Endothelial cell of umbilical vein (primary cell): ENCODE data around the gene MUTYH. TPM values are rescaled to one million over a fixed set of nuclear protein-coding genes. Genes with fewer than 3 reads are reported as not detected.

ENCODE experiments used
- BruUV-seq: library from RNA; stranded (reverse); fragments of 400-500 nt; replicated peaks from 2 replicates; lab custom pipeline; 2021; lab: Mats Ljungman, UMichigan
- CTCF ChIA-PET: fragments of 300-600, 350-600 bp; sonication (Branson Sonifier 250); formaldehyde crosslinking; loops from one replicate; lab custom pipeline; 2021; ENCODE audit warnings: antibody characterized with exemption, inconsistent platforms; lab: Charles Lee
- POLR2A ChIA-PET: fragments of 300-600, 350-600 bp; sonication (Branson Sonifier 250); formaldehyde crosslinking; loops from one replicate; lab custom pipeline; 2021; ENCODE audit warnings: antibody characterized with exemption, inconsistent platforms; lab: Charles Lee
- DNase-seq: peaks from one replicate; pipeline ENCODE4 v3.0.0-alpha.2; 2011; ENCODE audit warnings: low read depth, low spot score
- FAIRE-seq: peaks from 2 replicates; lab custom pipeline; 2011; peaks lifted over from hg19 to GRCh38; lab: Jason Lieb, UNC
- H2AFZ ChIP-seq: 2 replicates; pipeline ENCODE4 v1.6.0; 2012; ENCODE audit warnings: low read depth, low read length, control low read depth, inconsistent platforms
- H3K27ac ChIP-seq: 2 replicates; pipeline ENCODE4 v1.5.1; 2011; ENCODE audit warnings: low read depth, mild to moderate bottlenecking, control low read depth, low read length, moderate library complexity; ENCODE audit not compliant: insufficient read depth
- H3K27me3 ChIP-seq, 2 experiments: 2 replicates each; pipeline versions ENCODE4 v1.6.0 to v1.6.1; 2011; ENCODE audit warnings: low read length in 2 of 2, mixed read lengths in 1 of 2; ENCODE audit not compliant: control insufficient read depth in 2 of 2, insufficient read depth in 2 of 2
- H3K36me3 ChIP-seq, 2 experiments: 2 replicates in 1 of 2; 3 replicates in 1 of 2; pipeline ENCODE4 v1.5.1; 2011; ENCODE audit warnings: low read length in 2 of 2, mild to moderate bottlenecking in 1 of 2, moderate library complexity in 1 of 2; ENCODE audit not compliant: control insufficient read depth in 2 of 2, insufficient read depth in 2 of 2; ENCODE audit errors: extremely low read depth in 1 of 2
- H3K4me1 ChIP-seq: 3 replicates; pipeline ENCODE4 v1.5.1; 2011; ENCODE audit warnings: mild to moderate bottlenecking, low read length; ENCODE audit not compliant: control insufficient read depth, insufficient read depth; ENCODE audit errors: extremely low read depth
- H3K4me2 ChIP-seq: 2 replicates; pipeline ENCODE4 v1.6.1; 2011; ENCODE audit warnings: low read length, control low read depth, mixed read lengths; ENCODE audit not compliant: insufficient read depth
- H3K4me3 ChIP-seq, 3 experiments: fragments of 200-600 bp in 1 of 3; sonication (generic), shearing (Covaris generic) in 1 of 3; replicated peaks in 1 of 3; 2 replicates each; pipeline ENCODE4 v1.5.1; 2011 to 2016; ENCODE audit warnings: control low read depth in 3 of 3, low read length in 3 of 3, mild to moderate bottlenecking in 2 of 3, inconsistent platforms in 1 of 3, low read depth in 1 of 3, moderate library complexity in 1 of 3; ENCODE audit not compliant: insufficient read depth in 1 of 3
- H3K79me2 ChIP-seq: 2 replicates; pipeline ENCODE4 v1.6.0; 2012; ENCODE audit warnings: low read length, inconsistent platforms; ENCODE audit not compliant: control insufficient read depth, insufficient read depth
- H3K9ac ChIP-seq: replicated peaks from 2 replicates; pipeline ENCODE3; 2011; ENCODE audit warnings: low read length, control low read depth; ENCODE audit not compliant: insufficient read depth; ENCODE audit errors: extremely low read depth
- H3K9me1 ChIP-seq: replicated peaks from 3 replicates; pipeline ENCODE4 v1.6.0; 2011; ENCODE audit warnings: mild to moderate bottlenecking, low read length; ENCODE audit not compliant: control insufficient read depth, insufficient read depth; ENCODE audit errors: extremely low read depth
- H3K9me3 ChIP-seq: replicated peaks from 2 replicates; pipeline ENCODE4 v1.5.1; 2012; ENCODE audit warnings: low read length, inconsistent platforms; ENCODE audit not compliant: control insufficient read depth, insufficient read depth
- H4K20me1 ChIP-seq: replicated peaks from 2 replicates; pipeline ENCODE3; 2011; ENCODE audit warnings: mild to moderate bottlenecking, low read length; ENCODE audit not compliant: control insufficient read depth, insufficient read depth; ENCODE audit errors: extremely low read depth
- CTCF ChIP-seq, 2 donors: IDR thresholded peaks; 1 replicate in 1 of 2; 2 replicates in 1 of 2; pipeline ENCODE4 v1.5.1; 2011; ENCODE audit warnings: low read length in 2 of 2, mild to moderate bottlenecking in 2 of 2, moderate library complexity in 2 of 2, control low read depth in 1 of 2, inconsistent platforms in 1 of 2, low read depth in 1 of 2; ENCODE audit not compliant: insufficient read depth in 1 of 2; ENCODE audit errors: extremely low read depth in 1 of 2
- EZH2 ChIP-seq: IDR thresholded peaks from 2 replicates; pipeline ENCODE4 v1.6.1; 2012; ENCODE audit warnings: borderline replicate concordance, low read depth, mild to moderate bottlenecking, moderate library complexity, low read length, inconsistent platforms; ENCODE audit not compliant: severe bottlenecking
- FOS ChIP-seq: IDR thresholded peaks from 2 replicates; pipeline ENCODE4 v1.6.1; 2011; ENCODE audit warnings: mild to moderate bottlenecking, low read length, moderate library complexity, borderline replicate concordance; ENCODE audit not compliant: insufficient read depth
- GATA2 ChIP-seq: IDR thresholded peaks from 2 replicates; pipeline ENCODE4 v1.7.0; 2011; ENCODE audit warnings: low read depth, mild to moderate bottlenecking, moderate library complexity, mixed read lengths, low read length; ENCODE audit not compliant: insufficient read length, insufficient read depth
- JUN ChIP-seq: IDR thresholded peaks from 2 replicates; pipeline ENCODE4 v1.6.1; 2011; ENCODE audit warnings: borderline replicate concordance, low read depth; ENCODE audit not compliant: insufficient read length, insufficient read depth
- MYC ChIP-seq: IDR thresholded peaks from one replicate; pipeline ENCODE4 v1.6.1; 2011; ENCODE audit warnings: mild to moderate bottlenecking, low read depth, low read length
- POLR2A ChIP-seq: IDR thresholded peaks from 2 replicates; pipeline ENCODE4 v1.6.1; 2012; ENCODE audit warnings: low read depth, mild to moderate bottlenecking, control low read depth, low read length
- POLR2AphosphoS5 ChIP-seq: IDR thresholded peaks from 2 replicates; pipeline ENCODE4 v1.6.1; 2012; ENCODE audit warnings: low read depth, mild to moderate bottlenecking, control low read depth, low read length, moderate library complexity; ENCODE audit not compliant: insufficient read depth
- dilution Hi-C: fragments of 300-500 bp; cut with MboI; formaldehyde crosslinking; loops from one replicate; pipeline ENCODE4 v1.15.0; 2019; ENCODE audit warnings: low sequenced_read_pairs; ENCODE audit not compliant: extremely low pct_ligation_motif_present
- intact Hi-C: fragments of 100-400 bp; cut with micrococcal nuclease; formaldehyde crosslinking; loops from one replicate; pipeline ENCODE4 v1.10.0; 2022
- polyA plus RNA-seq, 4 experiments: library from polyadenylated mRNA; depleted of rRNA in 3 of 4; stranded (reverse) in 3 of 4; unstranded in 1 of 4; fragments of >200 nt; gene quantifications; 2 replicates each; pipeline versions ENCODE4 v1.2.1 to v1.2.3, GENCODE V29; 2011 to 2012; ENCODE audit warnings: missing spikeins in 1 of 4
- total RNA-seq: library from RNA; stranded (reverse); gene quantifications from 2 replicates; pipeline ENCODE4 v1.2.3, GENCODE V29; 2021
- TF ChIP-seq, protein P1 (sequence below): IDR thresholded peaks from 2 replicates; pipeline ENCODE4 v1.6.1; 2011; ENCODE audit not compliant: insufficient read depth, insufficient read length

Gene MUTYH
- total and polyA plus RNA-seq, 2 donors (not counting 3 experiments of a cell fraction or from before 2014, with no cell fraction given) = 12.3 to 16.6 TPM

DNA sequence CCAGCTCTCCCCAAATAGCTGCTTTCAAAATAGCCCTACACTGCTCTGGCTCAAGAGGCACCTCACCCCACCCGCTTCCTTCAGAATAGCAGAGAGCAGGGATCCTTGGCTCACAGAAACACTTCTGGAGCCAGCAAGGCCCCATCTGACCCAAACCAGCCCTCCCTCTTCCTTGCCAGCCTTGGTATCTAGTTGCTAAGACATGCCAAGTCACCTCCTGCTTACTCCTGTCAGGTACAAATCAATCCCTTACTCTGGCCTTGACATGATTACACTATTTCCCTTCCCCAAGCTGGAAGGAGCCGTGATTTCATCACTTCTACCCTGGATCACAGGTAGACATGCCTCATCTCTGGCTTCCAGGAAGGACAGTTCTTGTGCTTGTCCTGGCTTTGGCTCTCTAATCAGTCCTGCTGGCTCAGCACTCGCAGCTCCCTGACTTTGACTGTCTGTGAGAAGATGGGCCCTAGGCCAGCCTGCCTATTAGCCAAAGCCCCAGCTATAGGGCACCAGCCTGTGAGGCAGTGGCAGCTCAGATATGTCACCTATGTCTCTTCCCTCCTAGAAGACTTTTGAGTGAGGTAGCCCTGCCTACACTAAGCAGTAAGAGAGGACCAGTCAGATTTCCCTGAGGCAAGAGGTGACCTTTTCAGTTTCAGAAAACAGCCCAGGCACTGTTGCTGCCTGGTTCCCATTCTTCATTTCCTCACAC is 8.9 kb upstream of the MUTYH start:
- no peak for DNase-seq
- no peaks in the 10 kb centered on the region for H3K79me2 ChIP-seq
- no peaks in the 10 kb centered on the region for H3K9me3 ChIP-seq
- no peaks in the 10 kb centered on the region for H4K20me1 ChIP-seq
- no peak overlapping the region for H3K4me2 ChIP-seq
- no peak overlapping the region for H3K9ac ChIP-seq
- H3K9me1 ChIP-seq = no peaks in the 10 kb centered on the region
- FAIRE-seq = no peak
- CTCF ChIA-PET = interaction anchor here (1.1 to 2.7 kb wide), 6 partner anchors 9 to 144 kb away, joined by 3 to 10 read pairs (median 5); partner anchors contain the start of genes HPDL, MUTYH and TOE1
- H3K4me1 ChIP-seq = no peaks in the 10 kb centered on the region
- H2AFZ ChIP-seq = no peak overlapping the region
- no TSS peak for BruUV-seq
- TF ChIP-seq JUN (no peak), EZH2 (no peak), CTCF (IDR thresholded peaks at IDR 0.05; ENCODE audit: extremely low read depth in 1 of 2, insufficient read depth in 1 of 2, low read depth in 1 of 2, low read length in 2 of 2) (no peak), POLR2A (no peak), FOS (no peak), MYC (no peak), GATA2 (no peak), POLR2AphosphoS5 (no peak)
- TF ChIP-seq, protein P1, sequence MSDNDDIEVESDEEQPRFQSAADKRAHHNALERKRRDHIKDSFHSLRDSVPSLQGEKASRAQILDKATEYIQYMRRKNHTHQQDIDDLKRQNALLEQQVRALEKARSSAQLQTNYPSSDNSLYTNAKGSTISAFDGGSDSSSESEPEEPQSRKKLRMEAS = no peak
- no peak overlapping the region for H3K27ac ChIP-seq
- POLR2A ChIA-PET = interaction anchor here (1.2 kb wide), 1 partner anchor 10 kb away, joined by 5 read pairs; the partner anchor contains the start of genes MUTYH and TOE1
- no peak overlapping the region for H3K4me3 ChIP-seq
- H3K36me3 ChIP-seq = no peaks in the 10 kb centered on the region
- dilution Hi-C loops (no loop called here), intact Hi-C loops (no loop called here)
- no peaks in the 10 kb centered on the region for H3K27me3 ChIP-seq
